Left lung (tissue), 10 donors: ENCODE data around the gene AUTS2. TPM values are rescaled to one million over a fixed set of nuclear protein-coding genes. Genes with fewer than 3 reads are reported as not detected.

Source experiments
- ATAC-seq: fragments of 200-7000 bp; cut with Tn5 transposase; one replicate; pipeline ENCODE4 v1.9.1; 2020; ENCODE audit warnings: moderate library complexity
- DNase-seq, 4 donors: peaks; one replicate each; pipeline ENCODE4 v3.0.0-alpha.2; 2013 to 2020
- H3K27ac ChIP-seq, 2 donors: fragments of 200-600 bp; sonication (generic) in 1 of 2; one replicate each; pipeline versions ENCODE4 v1.5.0 to v1.8.0; 2020 to 2021
- H3K27me3 ChIP-seq, 2 donors: fragments of 200-600 bp; sonication (generic) in 1 of 2; one replicate each; pipeline versions ENCODE4 v1.5.0 to v1.8.0; 2020 to 2021
- H3K36me3 ChIP-seq, 2 donors: fragments of 200-600 bp; sonication (generic) in 1 of 2; one replicate each; pipeline versions ENCODE4 v1.5.0 to v1.8.0; 2020 to 2021
- H3K4me1 ChIP-seq, 2 donors: fragments of 200-600 bp; one replicate each; pipeline ENCODE4 v1.8.0; 2021
- H3K4me3 ChIP-seq, 2 donors: fragments of 200-600 bp; sonication (generic) in 1 of 2; one replicate each; pipeline versions ENCODE4 v1.5.0 to v1.8.0; 2020 to 2021; ENCODE audit warnings: mild to moderate bottlenecking in 1 of 2
- H3K9me3 ChIP-seq, 2 donors: fragments of 200-600 bp; sonication (generic) in 1 of 2; one replicate each; pipeline versions ENCODE4 v1.5.0 to v1.8.0; 2020 to 2021
- intact Hi-C, 2 donors: fragments of 100-400 bp; cut with DNase I; formaldehyde crosslinking; loops; one replicate each; pipeline versions ENCODE4 v1.11.2 to v1.14.2; 2022
- polyA plus RNA-seq, 6 donors: library from polyadenylated mRNA; unstranded; fragments of 120-200 nt; gene quantifications; one replicate each; pipeline ENCODE4 v1.2.1, GENCODE V29; 2013; ENCODE audit not compliant: insufficient read length in 6 of 6
- total RNA-seq, 2 donors: library from RNA; stranded (reverse); fragmentation: NEBNext Ultra II Directional; extraction: Animal tissue kit (Norgen Biotek cat#: 25700); gene quantifications; one replicate each; pipeline ENCODE4 v1.2.1, GENCODE V29; 2021
- TF ChIP-seq, protein P1 (sequence below), 2 donors: fragments of 200-600 bp; sonication (generic) in 1 of 2; IDR thresholded peaks; one replicate each; pipeline versions ENCODE4 v1.5.0 to v1.8.0; 2021; ENCODE audit warnings: antibody characterized with exemption in 2 of 2
- donor health status: DM: no; HTN: yes; CAD: no.
- donor health status: DM: no; HTN: no; CAD: no.

The AUTS2 gene
- total and polyA plus RNA-seq, 8 donors: 40.4 to 119 (median 103) TPM

DNA sequence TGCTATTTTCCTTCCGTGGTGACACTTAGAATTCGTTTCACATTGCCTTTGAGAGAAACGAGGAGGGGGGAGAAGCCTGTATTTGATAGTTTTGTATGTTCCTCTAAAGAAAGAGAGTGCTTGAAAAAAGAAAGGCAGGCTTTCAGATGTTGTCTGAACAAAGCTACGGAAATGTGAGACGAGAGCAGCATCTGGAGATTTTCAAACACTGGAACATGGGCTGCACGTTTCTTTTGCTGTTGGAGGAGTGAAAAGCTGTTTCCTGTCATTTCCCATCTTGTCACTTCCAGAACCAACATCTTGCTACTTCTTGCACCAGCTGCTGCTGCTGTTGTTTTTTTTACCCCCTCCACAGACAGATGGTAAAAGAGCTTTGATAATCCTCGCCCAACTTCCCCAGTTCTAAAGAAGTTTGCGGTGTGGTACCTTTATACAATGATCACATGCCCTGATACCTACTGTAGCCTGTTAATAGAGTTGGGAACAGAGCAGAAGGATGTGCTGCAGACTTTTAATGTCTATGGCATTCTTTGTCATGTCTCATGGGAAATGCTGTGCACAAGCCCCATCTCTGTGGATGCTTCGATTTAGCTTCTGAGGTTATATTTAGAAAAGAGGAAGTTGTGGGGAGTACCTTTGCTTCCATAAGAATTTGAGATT lies 408.1 kb downstream of the AUTS2 start:
- H3K27me3 ChIP-seq: no peaks in the 10 kb centered on the region
- no peaks in the 10 kb centered on the region for H3K36me3 ChIP-seq
- H3K4me1 ChIP-seq: no peaks in the 10 kb centered on the region
- TF ChIP-seq, protein P1, sequence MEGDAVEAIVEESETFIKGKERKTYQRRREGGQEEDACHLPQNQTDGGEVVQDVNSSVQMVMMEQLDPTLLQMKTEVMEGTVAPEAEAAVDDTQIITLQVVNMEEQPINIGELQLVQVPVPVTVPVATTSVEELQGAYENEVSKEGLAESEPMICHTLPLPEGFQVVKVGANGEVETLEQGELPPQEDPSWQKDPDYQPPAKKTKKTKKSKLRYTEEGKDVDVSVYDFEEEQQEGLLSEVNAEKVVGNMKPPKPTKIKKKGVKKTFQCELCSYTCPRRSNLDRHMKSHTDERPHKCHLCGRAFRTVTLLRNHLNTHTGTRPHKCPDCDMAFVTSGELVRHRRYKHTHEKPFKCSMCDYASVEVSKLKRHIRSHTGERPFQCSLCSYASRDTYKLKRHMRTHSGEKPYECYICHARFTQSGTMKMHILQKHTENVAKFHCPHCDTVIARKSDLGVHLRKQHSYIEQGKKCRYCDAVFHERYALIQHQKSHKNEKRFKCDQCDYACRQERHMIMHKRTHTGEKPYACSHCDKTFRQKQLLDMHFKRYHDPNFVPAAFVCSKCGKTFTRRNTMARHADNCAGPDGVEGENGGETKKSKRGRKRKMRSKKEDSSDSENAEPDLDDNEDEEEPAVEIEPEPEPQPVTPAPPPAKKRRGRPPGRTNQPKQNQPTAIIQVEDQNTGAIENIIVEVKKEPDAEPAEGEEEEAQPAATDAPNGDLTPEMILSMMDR (IDR thresholded peaks at IDR 0.05): no peak
- H3K27ac ChIP-seq: no peak overlapping the region
- no peaks in the 10 kb centered on the region for H3K9me3 ChIP-seq
- ATAC-seq (no peak), DNase-seq (peak in 2 of 4 donors; percentile 80 to 90)
- intact Hi-C loops: no loop called here
- no peak overlapping the region for H3K4me3 ChIP-seq

DNA sequence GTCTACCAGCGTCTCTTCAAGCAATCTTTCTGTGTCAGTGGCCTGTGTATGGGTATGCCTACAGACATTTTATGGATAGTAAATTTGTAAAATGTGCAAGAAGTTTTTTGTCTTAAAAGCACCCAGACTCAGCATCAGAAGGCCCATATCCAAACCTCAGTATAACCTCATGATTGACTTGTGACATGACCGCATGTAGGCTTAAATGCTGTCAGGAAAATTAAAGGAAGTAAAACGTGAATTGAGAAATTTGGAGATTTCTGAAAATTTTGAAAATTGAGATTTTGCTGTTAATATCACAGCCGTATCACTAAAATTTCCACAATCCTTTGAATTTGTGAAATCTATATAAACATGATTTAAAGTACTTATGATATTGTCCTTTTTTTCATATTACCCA lies 410.2 kb downstream of the AUTS2 start:
- H3K9me3 ChIP-seq: no peaks in the 10 kb centered on the region
- H3K36me3 ChIP-seq: no peaks in the 10 kb centered on the region
- H3K27ac ChIP-seq: no peak overlapping the region
- intact Hi-C loops: no loop called here
- no peaks in the 10 kb centered on the region for H3K27me3 ChIP-seq
- DNase-seq (no peak), ATAC-seq (no peak)
- H3K4me1 ChIP-seq: no peaks in the 10 kb centered on the region
- H3K4me3 ChIP-seq: no peak overlapping the region
- TF ChIP-seq, protein P1 (IDR thresholded peaks at IDR 0.05): no peak

DNA sequence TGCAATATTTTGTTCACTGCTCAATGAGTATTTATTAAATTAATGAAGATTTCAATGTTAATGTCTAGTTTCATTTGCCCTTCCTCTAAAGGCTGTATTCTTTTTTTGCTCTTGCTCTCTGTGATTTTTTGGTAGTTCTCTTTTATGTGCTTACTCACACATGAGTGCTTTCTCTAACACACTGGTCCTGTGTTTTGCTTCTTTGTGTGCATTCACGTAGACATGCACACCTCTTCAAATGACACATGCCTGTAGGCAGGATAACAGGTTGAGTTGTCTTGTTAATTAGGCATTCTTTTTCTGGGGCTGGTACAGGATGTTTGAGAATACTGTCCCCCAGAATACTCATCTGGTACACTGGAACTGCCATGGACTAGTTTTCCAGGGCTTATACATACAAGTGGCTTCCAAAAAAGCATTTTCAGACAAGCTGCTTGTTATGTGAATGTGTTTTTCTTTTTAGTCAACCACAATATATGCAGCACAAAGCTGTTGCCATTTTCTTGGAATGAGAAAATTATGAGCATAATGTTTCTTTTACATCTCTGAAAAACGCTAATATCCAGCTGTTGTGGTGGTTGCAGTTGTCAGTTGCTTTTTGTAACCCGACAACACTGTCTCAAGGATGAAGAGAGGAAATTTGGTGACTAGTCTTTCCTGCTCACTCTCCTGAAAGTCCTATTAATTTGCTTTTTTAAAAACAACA lies 416.4 kb downstream of the AUTS2 start:
- intact Hi-C loops: no loop called here
- Histone ChIP-seq H3K27me3 (no peaks in the 10 kb centered on the region), H3K4me3 (no peak overlapping the region), H3K9me3 (no peaks in the 10 kb centered on the region), H3K36me3 (no peaks in the 10 kb centered on the region), H3K4me1 (no peaks in the 10 kb centered on the region), H3K27ac (no peak overlapping the region)
- peak in 2 of 4 donors; percentile 58 to 69 for DNase-seq
- ATAC-seq: no peak
- TF ChIP-seq, protein P1 (IDR thresholded peaks at IDR 0.05): no peak

DNA sequence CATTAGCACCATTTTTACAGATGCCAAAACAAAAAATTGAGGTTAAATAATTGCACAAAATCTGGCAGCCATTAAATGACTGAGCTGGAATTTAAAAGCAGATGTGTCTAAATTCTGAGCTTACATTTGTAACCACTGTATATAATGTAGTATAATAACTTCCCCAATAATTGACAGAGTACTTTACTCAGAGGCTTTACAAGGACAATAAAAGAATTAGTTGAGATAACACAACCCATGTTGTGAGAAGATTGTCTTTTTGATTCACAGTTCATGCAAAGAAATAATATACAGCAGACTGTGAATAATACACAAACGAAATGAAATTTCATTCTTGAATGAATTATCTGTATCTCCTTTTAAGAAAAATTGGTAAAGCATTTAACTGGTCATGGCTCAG lies 417.1 kb downstream of the AUTS2 start:
- Histone ChIP-seq H3K4me1 (no peaks in the 10 kb centered on the region), H3K4me3 (no peak overlapping the region), H3K36me3 (no peaks in the 10 kb centered on the region), H3K27me3 (no peaks in the 10 kb centered on the region), H3K9me3 (no peaks in the 10 kb centered on the region), H3K27ac (no peak overlapping the region)
- TF ChIP-seq, protein P1 (IDR thresholded peaks at IDR 0.05): no peak
- intact Hi-C loops: no loop called here
- DNase-seq (no peak), ATAC-seq (no peak)

DNA sequence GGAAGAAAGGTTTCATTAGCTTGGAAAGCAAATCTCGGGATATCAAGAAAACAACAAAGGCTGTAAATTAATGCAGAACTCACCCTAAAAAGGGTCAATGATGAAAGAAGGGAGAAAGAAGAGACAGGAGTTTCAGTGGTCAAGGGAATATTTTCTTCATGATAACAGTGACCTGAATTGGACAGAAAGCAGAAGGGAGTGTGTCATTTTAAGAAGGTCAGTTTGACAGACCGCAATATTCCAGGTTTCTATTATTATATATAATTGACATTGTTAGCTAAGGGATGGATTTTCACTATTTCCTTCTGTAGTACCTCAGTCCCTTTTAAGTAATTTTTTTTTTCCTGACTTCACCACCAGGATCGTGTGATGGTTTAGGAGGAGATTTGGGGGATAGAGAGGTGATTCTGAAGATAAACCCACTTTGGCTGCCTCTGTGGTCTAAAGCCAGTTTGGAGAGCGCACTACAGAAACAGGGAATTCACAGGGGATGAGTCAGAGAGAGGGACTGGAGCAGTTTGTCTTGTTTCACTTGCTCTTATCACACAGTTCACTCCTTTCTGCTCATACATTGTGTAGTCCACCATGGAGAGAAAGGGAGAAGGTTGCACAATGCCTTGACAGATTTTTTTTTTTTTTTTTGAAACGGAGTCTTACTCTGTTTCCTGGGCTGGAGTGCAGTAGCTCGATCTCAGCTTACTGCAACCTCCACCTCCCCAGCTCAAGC lies 417.9 kb downstream of the AUTS2 start:
- no peaks in the 10 kb centered on the region for H3K9me3 ChIP-seq
- no peaks in the 10 kb centered on the region for H3K36me3 ChIP-seq
- TF ChIP-seq, protein P1 (IDR thresholded peaks at IDR 0.05): no peak
- H3K4me3 ChIP-seq: no peak overlapping the region
- no peaks in the 10 kb centered on the region for H3K27me3 ChIP-seq
- no peak overlapping the region for H3K27ac ChIP-seq
- ATAC-seq: peak; percentile 78
- no peaks in the 10 kb centered on the region for H3K4me1 ChIP-seq
- DNase-seq: no peak
- intact Hi-C loops: no loop called here
